GM18519 (cell line): Measurements from ENCODE around the gene ETHE1.

Experiments
- ATAC-seq: cut with Tn5 transposase; IDR thresholded peaks from one replicate; pipeline ENCODE4 v1.9.1; 2021; ENCODE audit warnings: mild to moderate bottlenecking, moderate library complexity; ENCODE audit not compliant: unreplicated experiment, low FRiP score

The ETHE1 gene

GRCh38 chr19:43526884-43527859, at the start of gene ETHE1:
Gene ETHE1 (minus strand): TSS chr19:43527201. CDS start chr19:43527177, 24 bp downstream.
- ATAC-seq = no peak

DNA sequence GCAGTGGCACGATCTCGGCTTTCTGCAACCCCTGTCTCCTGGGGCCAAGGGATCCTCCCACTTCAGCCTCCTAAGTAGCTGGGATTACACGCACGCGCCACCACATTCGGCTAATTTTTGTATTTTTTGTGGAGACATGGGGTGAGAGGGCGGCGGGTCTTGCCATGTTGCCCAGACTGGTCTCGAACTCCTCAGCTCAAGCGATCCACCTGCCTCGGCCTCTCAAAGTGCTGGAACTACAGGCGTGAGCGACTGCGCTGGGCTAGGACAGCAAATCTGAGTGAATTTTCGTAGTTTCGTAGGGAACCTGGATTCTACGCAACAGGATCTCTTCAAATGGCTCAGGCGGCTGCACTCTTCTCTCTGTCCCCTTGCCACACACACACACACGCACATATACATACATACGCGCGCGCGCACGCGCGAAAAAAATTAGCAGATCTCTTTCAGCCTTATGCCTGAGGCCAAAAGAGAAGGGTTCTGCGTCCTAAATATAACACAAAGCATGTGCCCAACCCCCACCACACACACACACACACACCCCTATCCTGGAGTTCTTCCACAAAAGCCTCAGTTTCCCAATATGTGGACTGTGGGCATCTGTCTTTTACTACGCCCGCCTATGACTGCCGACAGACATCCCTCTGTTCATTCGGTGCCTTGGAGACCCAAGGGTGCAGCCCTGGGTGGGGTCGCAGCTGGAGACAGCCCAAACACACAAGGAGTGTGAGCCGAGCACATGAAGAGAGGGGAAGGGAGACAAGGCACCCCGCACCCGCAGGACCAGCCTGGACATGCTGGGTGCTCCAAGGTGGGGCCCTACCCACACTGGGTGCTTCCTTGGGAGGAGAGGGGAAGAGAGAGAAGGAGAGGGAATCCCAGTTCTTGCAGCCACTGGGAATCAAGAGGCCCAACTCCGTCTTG, 49.2 kb upstream of the ETHE1 start:
- no peak for ATAC-seq

GRCh38 chr19:43575156-43575950, 48.4 kb upstream of the ETHE1 start, which contains the start of the genes PINLYP and XRCC1:
Gene PINLYP (plus strand): TSS chr19:43575801. CDS start chr19:43577192, 1,391 bp downstream.
Gene XRCC1 (minus strand): TSS chr19:43575527. CDS start chr19:43575458, 69 bp downstream.
- ATAC-seq = peak; percentile 81

GRCh38 chr19:43574424-43575155, 47.6 kb upstream of the ETHE1 start:
- ATAC-seq = no peak

DNA sequence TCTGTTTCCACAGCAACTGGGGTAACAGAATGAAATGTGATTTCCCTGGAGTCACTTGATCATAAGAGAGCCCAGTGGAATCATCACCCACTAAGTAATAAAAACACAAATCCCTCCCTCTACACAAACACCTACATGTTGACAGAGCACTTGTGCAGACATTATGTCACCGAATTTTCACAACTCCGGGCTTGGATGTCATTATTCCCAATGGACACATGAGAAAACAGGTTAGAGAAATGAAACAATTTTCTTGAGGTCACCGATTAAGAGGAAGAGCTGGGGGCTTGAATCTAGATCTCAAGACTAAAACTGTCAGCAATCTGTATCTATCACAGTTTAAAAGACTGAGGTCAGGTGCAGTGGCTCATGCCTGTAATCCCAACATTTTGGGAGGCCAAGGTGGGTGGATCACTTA, 45.2 kb upstream of the ETHE1 start:
- no peak for ATAC-seq

DNA sequence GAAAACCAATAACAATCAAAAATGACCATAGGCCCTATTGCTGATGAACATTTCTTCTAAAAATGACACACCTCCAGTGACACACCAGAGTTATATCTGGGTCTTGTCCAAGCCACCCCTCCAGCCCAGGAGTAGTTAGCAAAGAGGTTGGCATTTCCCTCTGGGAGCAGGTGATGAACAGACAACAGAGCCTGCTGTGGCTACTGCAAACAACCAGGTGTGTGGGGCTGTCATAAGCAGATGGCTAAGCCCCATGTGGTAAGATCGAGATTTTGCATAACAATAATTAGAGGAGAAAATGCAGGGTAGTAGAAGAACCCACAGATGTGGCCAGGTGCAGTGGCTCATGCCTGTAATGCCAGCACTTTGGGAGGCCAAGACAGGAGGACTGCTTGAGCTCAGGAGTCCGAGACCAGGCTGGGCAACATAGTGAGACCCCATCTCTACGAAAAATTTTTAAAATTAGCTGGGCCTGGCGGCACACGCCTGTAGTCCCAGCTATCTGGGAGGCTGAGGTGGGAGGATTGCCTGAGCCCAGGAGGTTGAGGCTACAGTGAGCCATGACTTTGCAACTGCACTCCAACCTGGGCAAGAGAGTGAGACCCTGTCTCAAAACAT, 43.3 kb upstream of the ETHE1 start:
- ATAC-seq = no peak

DNA sequence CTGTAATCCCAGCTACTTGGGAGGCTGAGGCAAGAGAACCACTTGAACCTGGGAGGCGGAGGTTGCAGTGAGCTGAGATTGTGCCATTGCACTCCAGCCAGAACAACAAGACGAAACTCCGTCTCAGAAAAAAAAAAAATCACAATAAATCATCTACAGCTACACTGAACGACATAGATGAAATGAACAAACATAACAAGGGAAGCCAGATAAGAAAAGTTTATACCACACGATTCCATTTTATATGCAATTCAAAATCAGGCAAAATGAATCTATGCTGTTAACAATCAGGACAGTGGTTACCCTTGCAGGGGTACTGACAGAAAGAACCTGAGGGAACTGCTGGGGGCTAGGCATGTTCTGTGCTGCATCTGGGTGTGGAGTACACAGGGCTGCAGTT, 42.7 kb upstream of the ETHE1 start:
- ATAC-seq = no peak

DNA sequence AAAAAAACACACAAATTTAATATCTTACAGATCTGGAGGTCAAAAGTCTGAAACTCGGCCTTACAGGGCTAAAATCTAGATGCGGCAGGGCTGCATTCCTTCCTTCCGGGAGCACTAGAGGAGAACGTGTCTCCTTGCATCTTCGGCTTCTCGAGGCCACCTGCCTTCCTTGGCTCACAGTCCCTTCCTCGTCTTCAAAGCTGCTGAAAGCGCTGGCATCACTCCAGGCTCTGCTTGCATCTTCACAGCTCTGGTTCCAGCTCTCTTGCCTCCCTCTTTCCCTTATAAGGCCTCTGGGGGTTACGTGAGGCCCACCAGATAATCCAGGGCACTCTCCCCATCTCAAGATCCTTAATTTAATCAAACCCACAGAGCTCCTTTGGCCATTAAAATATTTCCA, 37.8 kb upstream of the ETHE1 start:
- no peak for ATAC-seq

- ATAC-seq = no peak
Measured at GRCh38 chr19:43563816-43564457, 36.9 kb upstream of the ETHE1 start.

- peak; percentile 58 for ATAC-seq
Measured at GRCh38 chr19:43562698-43563241, 35.8 kb upstream of the ETHE1 start.

DNA sequence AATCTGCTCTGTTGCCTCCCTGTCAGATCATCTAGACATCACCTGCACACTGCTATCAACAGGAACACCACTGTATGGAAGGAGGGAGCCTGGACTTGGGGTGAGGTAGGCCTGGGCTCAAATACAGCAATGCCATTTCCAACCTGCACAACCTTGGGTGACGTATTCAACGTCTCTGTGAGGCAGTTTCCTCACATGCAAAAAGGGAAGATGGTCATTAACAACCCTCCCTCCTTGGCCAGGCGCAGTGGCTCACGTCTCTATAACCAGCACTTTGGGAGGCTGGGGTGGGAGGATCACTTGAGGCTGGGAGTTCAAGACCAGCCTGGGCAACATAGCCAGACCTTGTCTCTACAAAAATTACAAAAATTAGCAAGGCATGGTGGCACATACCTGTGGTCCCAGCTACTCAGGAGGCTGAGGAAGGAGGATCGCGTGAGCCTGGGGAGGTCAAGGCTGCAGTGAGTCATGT, 35.3 kb upstream of the ETHE1 start:
- no peak for ATAC-seq

- ATAC-seq = no peak
Measured at GRCh38 chr19:43561139-43561970, 34.4 kb upstream of the ETHE1 start.

GRCh38 chr19:43560687-43561086, 33.7 kb upstream of the ETHE1 start:
- ATAC-seq = no peak

DNA sequence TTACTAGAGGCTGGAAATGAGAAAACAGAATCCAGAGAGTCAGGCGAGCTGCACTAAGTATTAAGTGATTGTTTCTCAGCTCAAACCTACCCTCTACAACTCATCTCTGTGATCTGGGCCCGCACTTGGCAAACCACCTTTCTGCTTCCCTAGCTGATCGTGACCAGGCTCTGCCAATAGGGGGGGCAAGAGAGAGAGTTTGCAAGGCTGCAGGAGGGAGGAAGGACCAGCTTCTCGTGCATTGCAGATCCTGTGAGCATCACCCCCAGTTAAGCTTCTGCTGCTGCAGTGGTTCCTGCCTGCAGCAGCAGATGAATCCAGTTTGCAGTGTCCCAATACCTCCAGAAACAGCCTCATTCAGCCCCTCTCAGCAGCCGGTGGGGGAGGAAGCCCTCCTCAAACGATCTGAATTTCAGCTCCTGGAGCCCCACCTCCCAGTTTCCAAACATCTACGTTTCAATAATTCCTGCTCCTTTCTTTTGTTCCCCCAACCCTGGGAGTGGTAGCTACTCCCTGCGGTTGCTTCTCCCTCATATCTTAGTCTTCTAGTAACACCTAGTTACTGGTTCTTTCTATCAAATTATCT, 28.3 kb upstream of the ETHE1 start:
- ATAC-seq = no peak

GRCh38 chr19:43554317-43554895, 27.4 kb upstream of the ETHE1 start:
- no peak for ATAC-seq

DNA sequence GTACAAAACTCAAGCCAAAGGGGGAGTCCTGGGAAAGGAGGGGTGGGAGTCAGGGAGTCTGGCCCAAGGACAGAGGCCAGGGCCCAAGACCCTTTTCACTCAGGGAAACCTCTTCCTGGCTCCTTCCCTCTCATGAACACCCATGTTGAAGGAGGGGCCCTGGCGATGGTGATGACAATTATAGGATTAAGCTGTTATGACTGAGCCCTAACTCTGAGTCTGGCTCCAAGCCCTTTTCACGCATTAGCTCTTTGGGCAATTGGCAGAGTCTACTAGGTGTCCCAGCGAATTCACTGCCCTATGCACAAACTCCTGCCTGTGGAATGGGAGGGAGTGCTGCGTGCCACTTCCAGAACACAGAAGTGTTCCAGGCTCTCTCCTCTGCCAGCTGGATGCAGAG, 26.7 kb upstream of the ETHE1 start:
- no peak for ATAC-seq

GRCh38 chr19:43552616-43553015, 25.6 kb upstream of the ETHE1 start:
- no peak for ATAC-seq
